Ramos (cell line): ENCODE measurements around the gene EIF2B5.

Source experiments
- in situ Hi-C: fragments of 300-500 bp; cut with MboI; formaldehyde crosslinking; loops from one replicate; pipeline ENCODE4 v1.14.3; 2022; ENCODE audit warnings: low sequenced_read_pairs; ENCODE audit not compliant: unreplicated experiment

EIF2B5 gene

DNA sequence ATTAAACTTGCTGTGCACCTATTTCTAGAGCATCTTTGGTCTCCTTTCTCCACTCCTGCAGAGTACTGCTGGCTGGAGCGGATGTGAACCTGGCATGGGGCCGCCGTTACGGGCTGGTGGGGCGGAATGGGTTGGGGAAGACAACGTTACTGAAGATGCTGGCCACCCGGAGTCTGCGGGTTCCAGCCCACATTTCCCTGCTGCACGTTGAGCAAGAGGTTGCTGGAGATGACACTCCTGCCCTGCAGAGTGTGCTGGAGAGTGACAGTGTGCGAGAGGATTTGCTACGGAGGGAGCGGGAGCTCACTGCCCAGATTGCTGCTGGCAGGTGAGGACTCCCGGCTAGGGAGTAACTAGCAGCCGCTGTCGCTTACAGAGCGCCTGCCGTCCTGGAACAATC lies 52.9 kb downstream of the EIF2B5 start:
- in situ Hi-C loops = no loop called here

GRCh38 chr3:184189421-184189820 lies 54.3 kb downstream of the EIF2B5 start:
- in situ Hi-C loops = no loop called here

GRCh38 chr3:184192889-184193288 lies 57.7 kb downstream of the EIF2B5 start:
- in situ Hi-C loops = no loop called here

- in situ Hi-C loops = no loop called here
Measured at GRCh38 chr3:184193991-184194539, 58.9 kb downstream of the EIF2B5 start.
